GM21381 (cell line): ENCODE measurements around the gene SIGLEC1.

Experiments used
- ATAC-seq: cut with Tn5 transposase; IDR thresholded peaks from one replicate; pipeline ENCODE4 v1.9.1; 2021; ENCODE audit warnings: mild to moderate bottlenecking, moderate library complexity; ENCODE audit not compliant: unreplicated experiment

The SIGLEC1 gene

DNA sequence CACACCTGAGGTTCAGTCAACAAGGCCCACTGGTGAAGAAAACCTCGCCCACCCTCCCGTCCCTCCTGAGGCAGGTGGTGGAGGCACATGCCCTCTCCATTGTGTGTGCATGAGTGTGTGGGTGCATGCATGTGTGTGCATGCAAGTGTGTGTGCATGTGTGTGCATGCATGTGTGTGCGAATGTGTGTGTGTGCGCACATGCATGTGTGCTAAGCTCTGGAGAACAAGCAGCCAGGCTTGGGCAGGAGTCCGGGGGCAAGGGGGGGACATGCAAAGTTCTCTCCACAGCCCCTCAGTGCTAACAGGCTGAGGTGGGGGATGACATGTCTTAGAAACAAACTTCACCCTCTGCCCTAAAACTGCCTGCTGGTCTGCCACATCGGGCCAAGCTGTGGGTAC, 17.0 kb upstream of the SIGLEC1 start:
- no peak for ATAC-seq

DNA sequence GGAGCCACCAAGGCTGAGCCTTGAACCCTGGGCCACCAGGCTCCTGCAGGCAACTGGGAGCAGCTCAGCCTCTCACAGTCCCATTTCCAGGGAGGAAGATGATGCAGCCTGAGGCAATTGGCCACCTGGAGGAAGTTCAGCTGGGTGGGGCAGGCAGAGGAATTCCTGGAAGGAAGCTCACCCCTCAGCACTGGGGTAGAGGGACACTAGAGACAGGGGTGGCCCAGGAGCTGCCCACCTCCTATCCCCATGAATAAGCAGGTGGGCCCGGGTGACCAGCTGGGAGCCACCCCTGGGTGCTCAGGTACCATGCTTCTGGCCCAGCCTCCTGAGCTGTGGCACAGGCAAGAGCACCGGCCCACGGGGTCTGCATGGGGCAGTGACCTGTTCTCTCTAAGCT, 16.5 kb upstream of the SIGLEC1 start:
- no peak for ATAC-seq

DNA sequence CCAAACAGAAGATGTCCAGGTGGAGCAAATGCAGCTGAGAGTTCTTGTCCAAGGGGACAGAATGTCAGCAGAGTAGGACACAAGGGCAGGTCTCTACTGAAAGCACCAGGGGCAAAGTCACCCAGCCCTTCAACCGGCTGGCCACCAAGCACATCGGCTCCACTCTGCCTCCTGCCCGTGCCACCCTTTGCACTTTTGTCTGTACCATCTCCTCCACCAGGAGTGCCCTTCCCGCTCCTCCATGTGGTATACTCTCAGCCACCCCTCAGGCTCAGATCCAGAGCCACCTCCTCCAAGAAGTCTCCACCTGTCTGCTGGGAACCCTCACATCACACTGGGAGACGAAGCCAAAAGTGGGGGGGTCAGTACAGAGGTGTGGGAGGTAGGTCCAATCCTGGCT, 16.0 kb upstream of the SIGLEC1 start:
- no peak for ATAC-seq

DNA sequence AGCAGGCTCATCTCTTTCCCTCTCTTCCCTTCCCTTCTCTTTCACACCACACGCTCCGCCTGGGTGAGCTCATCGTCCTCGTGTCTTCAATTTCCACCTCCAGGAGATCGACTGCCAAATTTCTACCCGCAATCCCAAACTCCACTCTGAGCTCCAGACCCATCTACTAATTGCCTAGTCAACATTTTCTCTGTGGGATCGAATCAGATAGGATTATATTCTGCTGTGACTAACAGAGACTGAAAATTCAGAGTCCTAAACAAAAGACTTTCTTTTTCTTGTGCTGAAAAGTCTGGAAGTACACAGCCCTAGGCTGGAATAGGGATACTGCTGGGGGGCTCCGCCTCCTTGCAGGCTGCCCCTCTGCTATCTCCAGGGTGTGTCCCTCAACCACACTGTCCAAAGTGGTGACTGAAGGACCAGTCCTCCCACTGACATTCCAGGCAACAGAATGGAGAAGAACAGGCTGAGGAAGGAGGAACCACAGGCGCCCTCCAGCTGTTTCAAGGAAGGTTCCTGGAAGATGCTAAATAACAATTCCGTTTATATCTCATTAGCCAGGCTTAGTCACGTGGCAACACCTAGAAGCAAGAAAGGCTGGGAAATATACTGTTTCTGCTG, 15.1 kb upstream of the SIGLEC1 start:
- no peak for ATAC-seq

DNA sequence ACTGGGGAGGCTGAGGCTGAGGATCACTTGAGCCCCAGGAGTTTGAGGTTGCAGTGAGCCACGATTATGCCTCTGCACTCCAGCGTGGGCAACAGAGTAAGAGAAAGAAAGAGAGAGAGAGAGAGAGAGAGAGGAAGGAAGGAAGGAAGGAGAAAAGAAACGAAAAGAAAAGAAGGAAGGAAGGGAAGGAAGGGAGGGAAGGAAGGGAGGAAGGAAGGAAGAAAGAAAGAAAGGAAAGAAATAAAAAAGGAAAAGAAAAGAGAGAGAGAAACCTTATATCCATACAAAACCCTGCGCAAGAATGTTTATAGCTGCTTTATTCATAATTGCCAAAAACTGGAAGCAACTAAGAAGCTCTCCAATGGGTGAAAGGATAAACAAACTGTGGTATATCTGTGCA, 12.0 kb upstream of the SIGLEC1 start:
- no peak for ATAC-seq

DNA sequence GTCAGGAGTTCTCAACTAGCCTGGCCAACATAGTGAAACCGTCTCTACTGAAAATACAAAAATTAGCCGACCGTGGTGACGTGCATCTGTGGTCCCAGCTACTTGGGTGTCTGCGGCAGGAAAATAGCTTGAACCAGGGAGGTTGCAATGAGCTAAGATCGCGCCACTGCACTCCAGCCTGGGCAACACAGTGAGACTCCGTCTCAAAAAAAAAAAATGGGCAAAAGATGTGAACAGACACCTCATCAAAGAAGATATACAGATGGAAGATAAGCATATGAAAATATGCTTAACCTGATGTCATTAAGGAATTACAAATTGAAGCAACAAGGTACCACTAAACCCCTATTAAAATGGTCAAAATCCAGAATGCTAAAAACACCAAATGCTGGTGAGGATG, 10.9 kb upstream of the SIGLEC1 start:
- no peak for ATAC-seq

DNA sequence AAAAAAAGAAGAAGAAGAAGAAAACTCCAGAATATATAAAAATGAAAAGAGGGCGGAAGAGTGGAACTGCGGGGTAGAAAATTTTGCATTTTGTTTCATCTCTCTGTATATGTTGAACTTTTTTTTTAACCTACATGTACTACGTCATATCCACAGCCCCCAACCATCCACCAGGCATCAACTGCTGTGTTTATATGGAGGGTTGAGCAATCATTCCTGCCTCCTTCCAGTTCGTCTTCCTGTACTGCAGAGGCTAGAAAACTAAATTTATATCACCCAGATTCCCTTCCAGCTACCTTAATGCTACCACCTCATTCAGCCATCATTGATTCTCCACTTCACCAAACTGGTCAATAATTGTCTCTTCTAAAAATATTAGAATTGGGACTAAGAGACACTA, 9.5 kb upstream of the SIGLEC1 start:
- no peak for ATAC-seq

DNA sequence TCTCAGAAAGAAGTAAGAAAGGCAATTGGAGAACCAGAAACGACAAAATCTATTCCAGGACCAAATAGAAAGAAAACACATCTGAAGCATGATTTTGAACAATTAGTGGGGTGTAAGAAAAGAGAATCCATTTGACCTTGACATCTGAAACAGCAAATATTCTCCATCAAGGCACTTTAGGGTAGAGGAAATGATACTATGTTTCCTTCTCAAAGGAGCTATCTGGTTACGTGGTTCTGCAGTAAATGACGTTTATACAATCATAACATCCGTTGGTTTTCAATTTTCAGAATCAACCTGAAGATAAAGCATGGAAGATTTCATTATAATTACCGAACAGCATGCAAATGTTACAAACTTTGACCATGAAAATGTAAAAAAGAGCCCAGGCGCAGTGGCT, 8.2 kb upstream of the SIGLEC1 start:
- no peak for ATAC-seq

DNA sequence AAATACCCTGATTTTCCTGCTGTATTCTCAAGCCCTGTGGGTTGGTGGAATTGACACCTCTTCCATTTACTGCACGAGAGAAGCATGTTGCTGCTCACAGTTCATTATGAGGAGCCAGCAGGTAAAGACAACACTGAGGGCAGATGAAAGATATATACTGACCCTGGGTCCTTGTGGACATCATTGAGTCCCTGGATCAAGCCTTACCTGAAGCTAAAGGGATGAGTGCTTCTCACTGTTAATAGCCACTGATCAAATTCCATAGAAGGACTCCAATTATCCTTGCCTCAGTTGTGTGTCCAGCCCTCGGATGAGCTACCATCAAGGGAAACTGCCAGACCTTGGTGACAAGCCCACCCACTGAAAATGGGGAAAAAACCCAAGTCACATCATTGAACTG, 7.7 kb upstream of the SIGLEC1 start:
- ATAC-seq: no peak

DNA sequence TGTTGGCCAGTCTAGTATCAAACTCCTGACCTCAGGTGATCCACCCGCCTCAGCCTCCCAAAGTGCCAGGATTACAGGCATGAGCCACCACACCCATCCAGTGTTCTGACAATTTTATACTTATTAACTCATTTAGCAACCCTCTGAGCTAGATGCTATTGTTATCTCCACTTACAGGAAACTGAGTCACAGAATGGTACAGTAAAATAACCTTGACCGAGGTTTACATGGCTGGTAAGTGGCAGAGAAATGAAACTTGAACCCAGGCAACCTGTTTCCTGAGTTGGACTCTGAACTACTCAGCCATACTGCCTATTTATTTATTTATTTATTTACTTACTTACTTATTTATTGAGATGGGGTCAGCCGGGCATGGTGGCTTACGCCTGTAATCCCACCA, 6.6 kb upstream of the SIGLEC1 start:
- ATAC-seq: no peak

DNA sequence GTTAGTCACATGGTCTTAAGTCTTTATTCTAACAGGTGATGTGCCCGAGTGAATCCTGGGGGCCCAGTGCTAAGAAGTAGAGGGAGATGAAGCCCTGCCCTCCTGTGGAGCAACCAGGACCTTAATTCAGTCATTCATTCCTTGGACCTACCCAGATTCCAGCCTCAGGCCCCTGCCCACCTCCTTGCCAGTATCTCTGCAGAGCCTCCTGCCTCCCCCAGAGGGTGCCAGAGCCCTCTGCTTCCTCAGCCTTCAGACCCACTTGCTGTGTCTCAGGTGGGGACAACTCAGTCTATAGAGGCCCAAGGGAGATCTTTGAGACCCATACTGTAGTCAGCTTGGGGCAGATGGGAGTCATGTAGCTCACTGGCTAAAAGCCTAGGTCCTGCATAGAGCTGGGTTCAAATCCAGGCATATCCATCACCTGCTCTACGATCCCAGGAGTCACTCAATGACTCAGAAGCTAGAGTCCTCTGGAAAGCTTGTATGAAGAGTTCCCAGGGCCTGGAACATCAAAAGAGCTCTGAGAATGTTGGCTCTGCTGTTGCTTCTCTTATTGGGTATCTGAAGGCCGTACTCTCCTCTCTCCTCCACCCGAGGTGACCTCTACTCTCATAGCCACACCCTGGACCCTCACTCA, 3.9 kb upstream of the SIGLEC1 start:
- no peak for ATAC-seq

DNA sequence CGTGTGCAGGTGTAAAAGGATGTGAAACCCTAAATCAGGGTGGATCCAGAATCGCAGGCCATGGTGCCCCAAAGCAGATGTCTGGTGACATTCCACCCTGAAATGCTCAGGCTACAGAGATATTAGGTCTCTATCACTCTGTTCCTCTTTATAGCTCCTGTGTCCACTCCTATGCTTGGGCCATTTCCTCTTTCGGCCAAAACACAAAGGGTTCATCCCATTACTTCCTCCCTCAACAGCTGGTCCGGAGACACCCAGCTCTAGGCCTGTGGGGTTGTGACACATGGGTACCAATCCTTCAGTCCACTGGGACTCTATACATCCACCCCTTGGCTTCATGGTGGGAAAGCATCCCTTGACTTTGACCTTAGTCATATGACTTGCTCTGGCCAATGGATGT, 1.7 kb upstream of the SIGLEC1 start:
- no peak for ATAC-seq

DNA sequence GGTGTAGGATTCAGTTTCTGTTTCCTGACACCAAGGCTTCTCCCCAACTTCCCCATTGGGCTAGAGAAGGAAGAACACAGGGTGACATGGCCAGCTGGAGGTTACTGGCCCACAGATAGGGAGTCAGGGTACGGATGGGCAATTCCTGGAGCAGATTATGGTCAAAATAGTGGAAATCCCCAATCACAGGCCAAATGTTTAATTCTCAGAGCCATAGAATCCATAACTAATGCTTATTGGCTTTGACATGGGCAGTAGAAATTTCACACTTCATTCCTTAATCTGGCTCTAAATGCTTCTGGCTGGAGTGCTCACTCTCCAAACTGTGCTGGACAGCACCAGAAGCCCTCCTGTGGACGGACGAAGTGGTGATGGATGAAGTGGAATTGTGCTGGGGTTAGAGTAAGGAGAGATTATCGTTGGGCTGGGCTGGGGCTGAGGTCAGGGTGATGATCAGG, 887 bp downstream of the SIGLEC1 start:
- ATAC-seq: no peak

DNA sequence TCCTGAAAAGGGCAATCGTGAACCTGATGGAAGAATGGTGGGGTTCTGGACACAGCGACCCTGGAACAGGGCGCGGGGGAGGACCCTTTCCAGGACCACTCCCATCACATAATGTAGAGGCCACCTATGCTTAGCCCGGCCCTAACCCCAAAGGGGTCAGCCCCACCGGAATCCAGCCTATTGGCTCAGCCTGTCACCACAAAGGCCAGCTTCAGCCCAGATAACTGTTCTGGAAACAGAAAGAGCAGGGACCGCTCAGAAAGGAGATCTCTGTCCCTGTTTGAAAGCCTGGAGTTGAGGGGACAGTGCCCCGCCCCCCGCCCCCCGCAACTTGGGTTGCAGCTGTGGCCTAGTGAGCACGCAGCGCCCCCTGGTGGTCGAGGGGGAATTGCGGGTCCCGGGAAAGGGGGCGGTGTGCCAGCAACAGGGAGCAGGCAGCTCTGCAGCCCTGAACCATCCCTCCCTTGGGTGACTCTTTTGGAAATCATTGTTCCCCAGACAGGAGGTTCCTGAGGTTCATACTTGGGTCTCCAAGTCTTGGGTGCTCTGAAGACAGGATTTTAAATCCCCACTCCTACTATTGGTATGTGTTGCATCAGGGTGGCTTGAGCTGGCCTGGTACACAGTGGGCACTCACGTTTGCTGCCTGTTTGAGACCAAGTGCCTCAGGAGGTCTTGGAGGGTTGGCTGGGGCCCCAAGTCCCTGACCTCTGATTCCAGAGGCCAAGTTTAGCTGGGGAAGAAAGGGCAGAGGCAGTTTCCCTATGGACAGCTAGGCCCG, 1.5 kb downstream of the SIGLEC1 start:
- ATAC-seq: no peak

DNA sequence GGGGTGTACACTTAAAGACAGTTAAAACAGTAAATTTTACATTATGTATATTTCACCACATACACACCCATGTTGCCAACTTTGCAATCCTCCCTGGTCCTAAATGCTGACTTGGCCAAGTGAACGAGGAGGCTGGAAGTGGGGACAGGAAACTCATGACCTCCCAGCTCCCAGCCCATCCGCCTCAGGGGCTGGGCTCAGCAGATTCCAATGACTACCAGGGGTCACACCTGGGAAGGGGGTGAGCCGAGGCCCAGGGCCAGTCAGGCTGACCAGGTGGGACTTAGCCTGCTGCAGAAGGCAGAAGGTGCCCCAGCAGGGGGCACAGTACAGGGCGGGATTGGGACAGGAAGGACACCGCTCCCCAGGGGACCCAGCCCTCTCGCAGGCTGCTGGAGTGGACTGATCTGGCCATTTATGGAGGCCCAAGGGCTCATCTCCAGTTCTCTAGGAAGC, 2.4 kb downstream of the SIGLEC1 start:
- ATAC-seq: no peak

DNA sequence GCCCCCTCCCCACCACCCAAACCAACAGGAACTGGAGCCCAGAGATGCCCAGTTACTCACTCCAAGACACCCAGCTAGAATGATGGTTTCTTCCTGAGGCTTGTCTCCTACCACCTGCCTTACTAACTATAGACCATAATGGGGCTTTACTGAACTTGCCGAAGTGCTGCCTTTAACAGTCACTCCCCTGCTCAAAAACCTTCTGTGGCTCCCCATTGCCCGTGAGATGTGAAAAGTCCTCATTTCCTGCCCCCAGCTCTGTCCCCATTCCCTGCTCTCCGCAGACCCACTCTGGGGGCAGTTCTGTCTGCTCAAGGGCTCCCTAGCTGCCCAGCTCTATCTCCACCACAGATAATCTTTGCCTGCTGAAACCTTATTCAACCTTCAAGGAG, 4.9 kb downstream of the SIGLEC1 start:
- no peak for ATAC-seq

DNA sequence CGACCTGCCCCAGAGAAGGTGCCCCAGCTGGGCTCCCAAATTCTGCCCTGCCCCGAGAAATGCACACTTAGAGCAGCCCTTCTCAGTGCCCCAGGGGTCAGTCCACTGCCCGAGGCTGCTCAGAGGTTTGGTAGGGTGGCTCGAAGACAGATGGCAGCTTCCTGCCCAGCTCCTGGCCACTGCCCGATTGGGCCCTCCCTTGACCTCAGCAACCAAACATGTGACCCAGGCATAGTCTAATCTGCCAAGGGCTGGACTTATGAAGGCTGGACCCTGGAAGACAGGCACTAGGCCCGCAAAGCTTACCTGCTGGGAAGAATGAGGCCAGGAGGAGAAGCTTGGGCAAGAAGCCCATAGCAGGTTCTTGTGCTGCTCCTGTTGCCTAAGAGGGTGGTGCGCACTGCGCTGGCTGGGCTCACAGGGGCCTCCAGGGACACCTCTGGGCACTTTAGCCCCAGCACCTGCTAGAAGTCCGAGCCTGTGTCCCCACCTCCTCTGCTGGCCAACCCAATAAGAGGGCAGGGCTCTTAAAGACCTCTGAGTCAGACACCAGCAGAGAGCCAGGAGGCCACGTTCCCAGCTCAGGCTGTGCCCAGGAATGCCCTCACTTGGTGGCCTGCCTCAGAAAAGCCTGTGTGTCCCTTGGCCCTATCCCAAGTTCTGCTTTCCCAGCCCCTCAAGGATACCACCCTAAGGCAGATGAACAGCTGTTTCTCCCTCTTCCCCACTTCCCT, 5.5 kb downstream of the SIGLEC1 start:
- no peak for ATAC-seq

DNA sequence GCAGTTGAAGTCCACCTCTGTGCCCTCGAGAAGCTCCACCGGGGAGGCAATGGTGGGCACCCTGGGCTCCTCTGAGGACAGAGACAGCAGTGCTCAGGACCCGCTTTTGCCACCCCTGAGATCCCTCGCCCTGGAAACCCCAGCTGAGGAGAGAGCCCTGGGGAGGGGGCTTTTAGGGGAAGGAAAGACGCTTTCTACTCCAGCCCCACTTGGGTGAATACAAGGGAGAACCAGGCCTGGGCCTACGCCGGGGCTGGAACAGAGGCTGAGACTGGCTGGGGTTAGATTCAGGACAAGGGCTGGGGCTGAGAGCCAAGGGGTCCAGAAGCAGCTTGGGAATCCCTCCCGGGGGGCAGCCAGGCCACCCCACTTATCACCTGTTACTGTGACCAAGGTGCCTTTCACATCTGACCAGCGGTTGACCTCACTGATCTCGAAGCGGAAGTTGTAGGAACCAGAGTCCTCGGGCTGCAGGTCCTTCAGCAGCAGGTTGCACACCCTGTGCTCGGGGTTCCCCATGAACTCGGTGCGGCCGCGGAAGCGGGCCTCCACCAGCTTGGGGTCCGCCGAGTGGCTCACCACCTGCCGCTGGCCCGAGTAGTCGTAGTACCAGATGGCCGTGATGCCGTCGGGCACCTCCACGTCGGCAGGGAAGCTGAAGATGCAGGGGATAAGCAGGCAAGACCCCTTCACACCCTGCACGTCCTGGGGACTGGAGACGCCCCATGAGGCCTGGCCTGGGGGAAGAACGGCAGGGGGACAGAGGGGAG, 6.2 kb downstream of the SIGLEC1 start:
- no peak for ATAC-seq

DNA sequence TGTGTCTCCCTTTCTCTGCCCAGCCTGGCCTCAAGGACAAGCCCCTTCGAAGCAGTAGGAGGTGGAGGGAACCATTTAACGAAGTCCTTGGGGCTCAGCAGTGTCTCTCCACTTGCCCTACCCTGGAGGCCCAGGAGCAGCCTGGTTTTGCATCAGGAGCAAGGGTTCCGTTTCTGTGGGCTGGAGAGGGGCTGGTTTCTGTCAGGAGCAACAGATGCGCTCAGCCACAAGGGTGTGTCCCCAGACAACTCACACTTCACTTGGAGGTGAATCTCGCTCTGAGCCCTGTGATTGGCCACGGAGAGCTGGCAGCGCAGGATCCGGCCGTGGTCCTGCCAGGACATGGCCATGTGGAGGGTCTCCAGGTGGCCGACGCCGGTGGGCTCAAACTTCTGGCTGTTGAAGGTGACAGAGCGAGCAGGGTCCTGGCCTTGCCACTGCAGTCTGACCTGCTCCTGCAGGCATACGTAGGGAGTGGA, 6.9 kb downstream of the SIGLEC1 start:
- ATAC-seq: no peak

DNA sequence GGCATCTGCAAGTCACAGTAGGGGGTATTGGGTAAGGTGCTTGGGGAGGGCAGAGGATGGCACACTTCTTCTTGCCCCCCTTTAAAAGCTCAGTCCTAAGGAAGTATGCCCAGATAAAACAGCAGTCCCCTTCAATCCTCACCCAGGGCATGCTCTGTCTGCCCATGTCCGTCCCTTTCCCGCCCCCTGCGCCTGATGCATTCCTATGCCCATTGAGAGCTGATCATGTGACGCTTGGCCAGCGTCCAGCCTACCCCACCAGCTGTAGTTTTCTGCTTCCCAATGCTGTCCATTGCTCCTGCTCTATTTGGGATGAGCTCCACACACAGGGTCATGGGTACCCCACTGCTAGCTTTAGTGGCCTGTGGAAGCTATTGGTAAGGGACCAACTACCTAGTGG, 8.3 kb downstream of the SIGLEC1 start:
- no peak for ATAC-seq
